Measurements from ENCODE around the gene FAR2.

DNA sequence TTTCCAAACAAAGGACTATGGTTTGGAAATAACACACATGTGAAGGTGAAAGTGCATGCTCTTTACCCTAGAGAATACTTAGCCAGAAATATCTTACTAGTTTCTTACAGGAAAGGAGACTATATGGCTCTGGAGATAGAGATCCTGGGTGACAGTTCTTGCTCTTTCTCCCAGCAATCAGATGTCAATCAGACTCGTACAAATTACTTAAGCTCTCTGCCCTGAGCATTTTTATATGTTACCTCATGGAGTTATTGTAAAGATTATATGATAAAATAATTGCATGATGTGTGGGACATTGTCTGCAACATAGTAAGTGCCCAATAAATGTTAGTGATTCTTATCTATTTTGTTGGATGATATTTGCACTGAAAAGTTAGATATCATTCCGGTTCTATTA, 76.8 kb downstream of the FAR2 start:
- no peak for TF ChIP-seq LEF1 (IDR thresholded peaks at IDR 0.05; ENCODE audit: borderline replicate concordance)
- TF ChIP-seq FOXA1 (IDR thresholded peaks at IDR 0.05) = no peak
- TF ChIP-seq SUZ12 (IDR thresholded peaks at IDR 0.05) = no peak
- TF ChIP-seq HDGF (IDR thresholded peaks at IDR 0.05; ENCODE audit: borderline replicate concordance) = no peak
- TF ChIP-seq ELF4 (IDR thresholded peaks at IDR 0.05) = no peak

All from HEK293T (cell line).